H1 (cell line): ENCODE measurements around the gene TP53RK. TPM values are rescaled to one million over a fixed set of nuclear protein-coding genes. Genes with fewer than 3 reads are reported as not detected.
"Not testable (repeated sequence)": the region's sequence is repeated elsewhere in the genome, so short reads cannot be mapped to it uniquely, and the experiment has no call there.

ENCODE experiments used
- CTCF ChIA-PET: fragments of 300-600 bp; sonication (Branson Sonifier 250); formaldehyde crosslinking; loops from one replicate; lab custom pipeline; 2021; ENCODE audit not compliant: partially characterized antibody; lab: Charles Lee
- POLR2A ChIA-PET: fragments of 300-600 bp; sonication (Branson Sonifier 250); formaldehyde crosslinking; loops from one replicate; lab custom pipeline; 2021; ENCODE audit warnings: inconsistent platforms; ENCODE audit not compliant: partially characterized antibody; lab: Charles Lee
- DNase-seq, 2 experiments: peaks; one replicate each; pipeline versions ENCODE4 v3.0.0 to v3.0.0-alpha.2; 2010 to 2022; ENCODE audit warnings: low spot score in 2 of 2, low read depth in 1 of 2, mixed read lengths in 1 of 2
- FAIRE-seq: peaks from 2 replicates; lab custom pipeline; 2011; peaks lifted over from hg19 to GRCh38; lab: Jason Lieb, UNC
- H2AFZ ChIP-seq: 2 replicates; pipeline ENCODE4 v1.8.1; 2012; ENCODE audit warnings: low read length, inconsistent platforms
- H2AK5ac ChIP-seq: 2 replicates; pipeline ENCODE4 v1.6.1; 2013; ENCODE audit warnings: low read depth, low read length
- H2BK120ac ChIP-seq: replicated peaks from 2 replicates; pipeline ENCODE3; 2013; ENCODE audit warnings: low read depth, low read length, inconsistent platforms
- H2BK12ac ChIP-seq: 2 replicates; pipeline ENCODE4 v1.6.1; 2013; ENCODE audit warnings: low read depth, low read length
- H2BK15ac ChIP-seq: 2 replicates; pipeline ENCODE4 v1.6.1; 2013; ENCODE audit warnings: low read length
- H2BK20ac ChIP-seq: 2 replicates; pipeline ENCODE4 v1.6.1; 2013; ENCODE audit warnings: low read length
- H2BK5ac ChIP-seq: 2 replicates; pipeline ENCODE4 v1.6.1; 2013; ENCODE audit warnings: low read depth, low read length
- H3K14ac ChIP-seq: 2 replicates; pipeline ENCODE4 v1.6.1; 2013; ENCODE audit warnings: inconsistent platforms; ENCODE audit not compliant: insufficient read length
- H3K18ac ChIP-seq: 2 replicates; pipeline ENCODE4 v1.6.1; 2013; ENCODE audit warnings: low read length; ENCODE audit errors: extremely low read depth
- H3K23ac ChIP-seq: 2 replicates; pipeline ENCODE4 v1.6.1; 2013; ENCODE audit warnings: inconsistent platforms; ENCODE audit not compliant: insufficient read length
- H3K23me2 ChIP-seq: 2 replicates; pipeline ENCODE4 v1.6.1; 2013; ENCODE audit warnings: low read depth, low read length
- H3K27ac ChIP-seq: 2 replicates; pipeline ENCODE4 v1.6.1; 2011; ENCODE audit warnings: low read depth, low read length, inconsistent platforms
- H3K27me3 ChIP-seq, 4 experiments: replicated peaks in 1 of 4; 1 replicate in 1 of 4; 2 replicates in 3 of 4; pipeline versions ENCODE4 v1.6.1 to v1.8.1; 2011 to 2013; ENCODE audit warnings: low read length in 3 of 4, mild to moderate bottlenecking in 3 of 4, inconsistent platforms in 2 of 4, mixed read lengths in 2 of 4, moderate library complexity in 1 of 4; ENCODE audit not compliant: control insufficient read depth in 3 of 4, insufficient read depth in 3 of 4; ENCODE audit errors: extremely low read depth in 1 of 4
- H3K36me3 ChIP-seq, 4 experiments: 2 replicates each; pipeline versions ENCODE4 v1.6.1 to v1.8.1; 2011 to 2013; ENCODE audit warnings: mild to moderate bottlenecking in 4 of 4, low read length in 3 of 4, moderate library complexity in 2 of 4, control low read depth in 1 of 4, inconsistent platforms in 1 of 4; ENCODE audit not compliant: insufficient read depth in 4 of 4, control insufficient read depth in 2 of 4
- H3K4ac ChIP-seq: replicated peaks from 2 replicates; pipeline ENCODE3; 2013; ENCODE audit warnings: low read length, low read depth, mixed read lengths, inconsistent platforms; ENCODE audit not compliant: insufficient read length
- H3K4me1 ChIP-seq, 4 experiments: replicated peaks in 1 of 4; 1 replicate in 1 of 4; 2 replicates in 3 of 4; pipeline versions ENCODE4 v1.6.1 to v1.8.1; 2011 to 2013; ENCODE audit warnings: low read length in 3 of 4, inconsistent platforms in 2 of 4, mixed read lengths in 1 of 4; ENCODE audit not compliant: insufficient read depth in 4 of 4, control insufficient read depth in 3 of 4
- H3K4me2 ChIP-seq, 2 experiments: 2 replicates each; pipeline versions ENCODE4 v1.6.1 to v1.8.1; 2011 to 2013; ENCODE audit warnings: low read depth in 2 of 2, low read length in 2 of 2, control low read depth in 1 of 2, inconsistent platforms in 1 of 2, mild to moderate bottlenecking in 1 of 2; ENCODE audit not compliant: insufficient read depth in 1 of 2
- H3K4me3 ChIP-seq, 4 experiments: fragments of 200-600, 300-600 bp in 1 of 4; sonication (generic), shearing (Covaris generic), sonication (Bioruptor Twin) in 1 of 4; 2 replicates each; pipeline versions ENCODE4 v1.5.1 to v1.8.1; 2011 to 2016; ENCODE audit warnings: low read length in 4 of 4, low read depth in 3 of 4, control low read depth in 2 of 4, inconsistent platforms in 2 of 4, mild to moderate bottlenecking in 2 of 4, mixed read lengths in 1 of 4, moderate library complexity in 1 of 4; ENCODE audit not compliant: insufficient read depth in 2 of 4; ENCODE audit errors: extremely low read depth in 1 of 4
- H3K56ac ChIP-seq: replicated peaks from 2 replicates; pipeline ENCODE3; 2013; ENCODE audit warnings: low read depth, mild to moderate bottlenecking, mixed read lengths, low read length, inconsistent platforms; ENCODE audit not compliant: insufficient read length
- H3K79me1 ChIP-seq: 2 replicates; pipeline ENCODE4 v1.6.1; 2013; ENCODE audit warnings: low read depth, low read length, control low read depth
- H3K79me2 ChIP-seq, 2 experiments: 2 replicates each; pipeline versions ENCODE4 v1.6.1 to v1.8.1; 2012 to 2013; ENCODE audit warnings: low read length in 2 of 2, mild to moderate bottlenecking in 2 of 2, inconsistent platforms in 1 of 2; ENCODE audit not compliant: insufficient read depth in 2 of 2, control insufficient read depth in 1 of 2
- H3K9ac ChIP-seq, 4 experiments: replicated peaks in 1 of 4; 1 replicate in 1 of 4; 2 replicates in 3 of 4; pipeline versions ENCODE4 v1.6.1 to v1.8.1; 2011 to 2013; ENCODE audit warnings: low read depth in 3 of 4, low read length in 3 of 4, control low read depth in 2 of 4, mild to moderate bottlenecking in 2 of 4, moderate library complexity in 2 of 4, inconsistent platforms in 1 of 4; ENCODE audit errors: extremely low read depth in 1 of 4
- H3K9me3 ChIP-seq, 2 experiments: 2 replicates each; pipeline versions ENCODE4 v1.6.1 to v1.8.1; 2012 to 2013; ENCODE audit warnings: mild to moderate bottlenecking in 2 of 2, moderate library complexity in 2 of 2, control low read depth in 1 of 2, inconsistent platforms in 1 of 2, low read depth in 1 of 2, low read length in 1 of 2, mixed read lengths in 1 of 2; ENCODE audit not compliant: insufficient read depth in 2 of 2
- H4K20me1 ChIP-seq, 2 experiments: replicated peaks in 1 of 2; 2 replicates each; pipeline versions ENCODE3 to v1.8.1; 2011 to 2013; ENCODE audit warnings: inconsistent platforms in 2 of 2, low read length in 2 of 2, mild to moderate bottlenecking in 1 of 2; ENCODE audit not compliant: insufficient read depth in 2 of 2, control insufficient read depth in 1 of 2
- H4K5ac ChIP-seq: 2 replicates; pipeline ENCODE4 v1.6.1; 2013; ENCODE audit warnings: low read length, low read depth, mixed read lengths, inconsistent platforms; ENCODE audit not compliant: insufficient read length
- H4K8ac ChIP-seq: 2 replicates; pipeline ENCODE4 v1.8.0; 2013; ENCODE audit warnings: mild to moderate bottlenecking, moderate library complexity, low read length, inconsistent platforms; ENCODE audit not compliant: insufficient read depth; ENCODE audit errors: extremely low read depth
- H4K91ac ChIP-seq: replicated peaks from 2 replicates; pipeline ENCODE3; 2013; ENCODE audit warnings: low read length, mixed read lengths, inconsistent platforms; ENCODE audit not compliant: insufficient read length
- WGBS, 2 experiments: shearing (Covaris generic) in 1 of 2; methylation state at CpG; one replicate each; pipeline versions ENCODE4 v1.1.6 to v1.1.7; 2013 to 2015; ENCODE audit warnings: low lambda C conversion rate in 2 of 2, mixed read lengths in 2 of 2, inconsistent platforms in 1 of 2, low coverage in 1 of 2, missing lambda C conversion rate in 1 of 2; ENCODE audit not compliant: insufficient replicate concordance in 2 of 2, insufficient coverage in 1 of 2, insufficient read length in 1 of 2; ENCODE audit errors: extremely low coverage in 1 of 2, missing lambda C conversion rate in 1 of 2; 5-methylcytosine and 5-hydroxymethylcytosine counted together
- polyA plus RNA-seq, 7 experiments: library from polyadenylated mRNA; depleted of rRNA in 3 of 7; stranded (reverse) in 5 of 7; unstranded in 2 of 7; fragments of >200 nt in 5 of 7; fragments of 200-250 nt in 2 of 7; gene quantifications; 1 replicate in 5 of 7; 2 replicates in 1 of 7; 4 replicates in 1 of 7; pipeline versions ENCODE4 v1.2.1 to v1.2.3, GENCODE V29; 2011 to 2013; ENCODE audit warnings: missing spikeins in 2 of 7, mixed read lengths in 2 of 7
- total RNA-seq: library from RNA; stranded (reverse); fragmentation: NEBNext Ultra II Directional; extraction: Animal tissue kit (Norgen Biotek cat#: 25700); gene quantifications from 2 replicates; pipeline ENCODE4 v1.2.1, GENCODE V29; 2021

The TP53RK gene
- total and polyA plus RNA-seq, 2 of the 8 experiments (the other 6 are each of a cell fraction or from before 2014, with no cell fraction given), result 8.5 to 16.3 TPM

GRCh38 chr20:46676649-46677316 is 12.5 kb downstream of the TP53RK start:
- H3K23ac ChIP-seq, H3K27me3 ChIP-seq, H4K5ac ChIP-seq, H3K79me1 ChIP-seq, H2BK12ac ChIP-seq, H2AK5ac ChIP-seq, H2BK15ac ChIP-seq, FAIRE-seq, H2BK120ac ChIP-seq, H3K4me3 ChIP-seq, H3K14ac ChIP-seq, H2BK20ac ChIP-seq, H3K9me3 ChIP-seq, H3K27ac ChIP-seq, H2AFZ ChIP-seq, H4K8ac ChIP-seq, H3K4me2 ChIP-seq, H4K91ac ChIP-seq, H3K23me2 ChIP-seq, H2BK5ac ChIP-seq, DNase-seq, H4K20me1 ChIP-seq, H3K9ac ChIP-seq, H3K56ac ChIP-seq, H3K4ac ChIP-seq, H3K18ac ChIP-seq: not testable (repeated sequence)
- CTCF ChIA-PET, result interaction anchor here (0.6 to 2.3 kb wide), 4 partner anchors 20 to 156 kb away, joined by 3 to 9 read pairs (median 4); no protein-coding TSS in a partner anchor
- peaks cover 0 to 18% of the 10 kb centered on the region in 2 experiments; a peak in 1 of 4 replicates for H3K79me2 ChIP-seq
- 91% methylated on average over 7 of the region's 14 CpGs; no CpG with 5 or more reads in 1 of the 2 experiments for WGBS, 2 experiments
- POLR2A ChIA-PET, result interaction anchor here (0.8 to 1.1 kb wide), 3 partner anchors 12 to 24 kb away, joined by 3 read pairs; partner anchors contain the start of gene TP53RK
- peaks cover 6 to 17% (median 8%) of the 10 kb centered on the region in 4 experiments; a peak in 6 of 7 replicates for H3K4me1 ChIP-seq
- peaks cover 0 to 17% (median 0%) of the 10 kb centered on the region in 4 experiments; a peak in 4 of 8 replicates for H3K36me3 ChIP-seq
